ENCODE results near the gene PNKD. TPM values are rescaled to one million over a fixed set of nuclear protein-coding genes. Genes with fewer than 3 reads are reported as not detected.

The PNKD gene
- total and polyA plus RNA-seq, 3 donors from 2014 or later = 79.3 to 90.7 (median 84.2) TPM

DNA sequence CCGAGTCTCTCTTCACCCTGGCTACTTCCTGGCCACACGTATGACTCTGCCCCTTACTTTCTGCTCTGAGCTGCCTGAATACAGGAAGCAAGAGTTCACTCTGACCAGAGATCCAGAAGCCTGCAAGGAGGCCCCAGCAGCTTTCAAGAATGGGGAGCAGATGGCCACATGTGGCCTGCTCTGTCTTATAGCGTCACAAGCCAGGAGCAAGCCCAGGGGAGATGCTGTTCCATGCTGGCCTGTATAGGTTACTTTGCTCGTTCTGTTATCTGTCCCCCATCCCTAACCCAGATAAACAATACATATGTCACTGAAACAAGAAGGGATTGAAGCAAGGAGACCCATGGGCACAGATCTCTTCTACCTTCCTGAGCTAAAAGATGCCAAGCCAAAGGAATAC, 4.3 kb downstream of the PNKD start:
- H3K36me3 ChIP-seq (ENCODE audit: low read depth, missing control alignments) = no peaks in the 10 kb centered on the region
- no peak overlapping the region for H3K4me3 ChIP-seq
- H3K9me3 ChIP-seq = no peaks in the 10 kb centered on the region
- no peak for TF ChIP-seq POLR2A (IDR thresholded peaks at IDR 0.05)
- TF ChIP-seq, protein P1, sequence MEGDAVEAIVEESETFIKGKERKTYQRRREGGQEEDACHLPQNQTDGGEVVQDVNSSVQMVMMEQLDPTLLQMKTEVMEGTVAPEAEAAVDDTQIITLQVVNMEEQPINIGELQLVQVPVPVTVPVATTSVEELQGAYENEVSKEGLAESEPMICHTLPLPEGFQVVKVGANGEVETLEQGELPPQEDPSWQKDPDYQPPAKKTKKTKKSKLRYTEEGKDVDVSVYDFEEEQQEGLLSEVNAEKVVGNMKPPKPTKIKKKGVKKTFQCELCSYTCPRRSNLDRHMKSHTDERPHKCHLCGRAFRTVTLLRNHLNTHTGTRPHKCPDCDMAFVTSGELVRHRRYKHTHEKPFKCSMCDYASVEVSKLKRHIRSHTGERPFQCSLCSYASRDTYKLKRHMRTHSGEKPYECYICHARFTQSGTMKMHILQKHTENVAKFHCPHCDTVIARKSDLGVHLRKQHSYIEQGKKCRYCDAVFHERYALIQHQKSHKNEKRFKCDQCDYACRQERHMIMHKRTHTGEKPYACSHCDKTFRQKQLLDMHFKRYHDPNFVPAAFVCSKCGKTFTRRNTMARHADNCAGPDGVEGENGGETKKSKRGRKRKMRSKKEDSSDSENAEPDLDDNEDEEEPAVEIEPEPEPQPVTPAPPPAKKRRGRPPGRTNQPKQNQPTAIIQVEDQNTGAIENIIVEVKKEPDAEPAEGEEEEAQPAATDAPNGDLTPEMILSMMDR (IDR thresholded peaks at IDR 0.05) = no peak
- WGBS, 2 donors = 69 to 71% methylated on average over 4 of the region's 4 CpGs
- H3K27ac ChIP-seq = no peak overlapping the region
- H3K4me1 ChIP-seq = peaks cover 22% of the 10 kb centered on the region
- DNase-seq = no peak
- H3K27me3 ChIP-seq = no peaks in the 10 kb centered on the region
- intact Hi-C loops (cut with DNase I; ENCODE audit: low total_unique reads) = no loop called here

GRCh38 chr2:218275371-218276072, 5.2 kb downstream of the PNKD start:
- WGBS, 2 donors = 79 to 93% methylated on average over 6 to 9 of the region's 9 CpGs
- no peak overlapping the region for H3K27ac ChIP-seq

GRCh38 chr2:218276986-218277755, 6.9 kb downstream of the PNKD start:
- WGBS, 2 donors = 76% methylated on average over 11 to 12 of the region's 12 CpGs
- no peak overlapping the region for H3K4me3 ChIP-seq
- no peak for DNase-seq
- H3K27me3 ChIP-seq = no peaks in the 10 kb centered on the region
- no peaks in the 10 kb centered on the region for H3K9me3 ChIP-seq
- H3K4me1 ChIP-seq = peaks cover 14% of the 10 kb centered on the region
- H3K27ac ChIP-seq = no peak overlapping the region
- H3K36me3 ChIP-seq (ENCODE audit: low read depth, missing control alignments) = no peaks in the 10 kb centered on the region
- intact Hi-C loops (cut with DNase I; ENCODE audit: low total_unique reads) = no loop called here
- TF ChIP-seq POLR2A (IDR thresholded peaks at IDR 0.05) = no peak
- TF ChIP-seq, protein P1 (IDR thresholded peaks at IDR 0.05) = no peak

More at GRCh38 chr2:218275371-218276072, 5.2 kb downstream of the PNKD start:
- intact Hi-C loops (cut with DNase I; ENCODE audit: low total_unique reads) = no loop called here
- no peak for DNase-seq
- no peaks in the 10 kb centered on the region for H3K27me3 ChIP-seq
- H3K9me3 ChIP-seq = no peaks in the 10 kb centered on the region
- H3K4me3 ChIP-seq = no peak overlapping the region
- peaks cover 22% of the 10 kb centered on the region for H3K4me1 ChIP-seq
- TF ChIP-seq, protein P1 (IDR thresholded peaks at IDR 0.05) = no peak
- TF ChIP-seq POLR2A (IDR thresholded peaks at IDR 0.05) = no peak
- H3K36me3 ChIP-seq (ENCODE audit: low read depth, missing control alignments) = no peaks in the 10 kb centered on the region

DNA sequence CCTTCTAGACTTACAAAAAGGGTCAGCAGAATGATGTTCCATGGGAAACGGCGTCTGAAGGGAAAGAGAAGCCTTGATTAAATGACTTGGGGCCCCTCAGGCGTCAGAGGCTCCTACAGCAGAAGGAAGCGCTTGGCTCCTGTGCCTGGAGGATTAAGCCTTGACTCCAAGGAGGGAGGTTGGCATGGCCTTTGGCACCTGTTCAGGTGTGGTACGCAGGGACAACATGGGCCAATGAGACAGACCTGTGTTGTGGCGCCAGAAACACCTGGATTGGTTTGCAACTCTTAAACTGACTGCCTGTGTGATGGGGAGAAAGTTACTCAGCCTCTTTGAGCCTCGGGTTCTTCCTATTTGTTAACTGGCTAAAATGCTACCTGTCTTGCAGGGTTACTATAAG, 7.6 kb downstream of the PNKD start:
- H3K4me3 ChIP-seq = no peak overlapping the region
- no peak overlapping the region for H3K27ac ChIP-seq
- H3K9me3 ChIP-seq = no peaks in the 10 kb centered on the region
- peaks cover 14% of the 10 kb centered on the region for H3K4me1 ChIP-seq
- no peak for DNase-seq
- 80 to 84% methylated on average over 7 of the region's 7 CpGs for WGBS, 2 donors
- TF ChIP-seq, protein P1 (IDR thresholded peaks at IDR 0.05) = no peak
- no peak for TF ChIP-seq POLR2A (IDR thresholded peaks at IDR 0.05)
- H3K27me3 ChIP-seq = no peaks in the 10 kb centered on the region
- H3K36me3 ChIP-seq (ENCODE audit: low read depth, missing control alignments) = no peaks in the 10 kb centered on the region
- intact Hi-C loops (cut with DNase I; ENCODE audit: low total_unique reads) = no loop called here
